Endothelial cell (in vitro differentiated cells): ENCODE data around the gene ORC3. TPM values are rescaled to one million over a fixed set of nuclear protein-coding genes. Genes with fewer than 3 reads are reported as not detected.

Experiments
- DNase-seq: peaks from one replicate; pipeline ENCODE4 v3.0.0; 2021; ENCODE audit warnings: low spot score
- H3K27ac Mint-ChIP-seq: one replicate; pipeline ENCODE4 v1.8.0; 2021; ENCODE audit warnings: mixed read lengths, inconsistent platforms; ENCODE audit not compliant: unreplicated experiment
- H3K27me3 Mint-ChIP-seq: one replicate; pipeline ENCODE4 v1.8.0; 2021; ENCODE audit warnings: mild to moderate bottlenecking, moderate library complexity, mixed read lengths, inconsistent platforms; ENCODE audit not compliant: unreplicated experiment
- H3K36me3 Mint-ChIP-seq: one replicate; pipeline ENCODE4 v1.8.0; 2021; ENCODE audit warnings: mild to moderate bottlenecking, low read depth, mixed read lengths, inconsistent platforms; ENCODE audit not compliant: unreplicated experiment
- H3K4me1 Mint-ChIP-seq: one replicate; pipeline ENCODE4 v1.8.0; 2021; ENCODE audit warnings: mild to moderate bottlenecking, mixed read lengths, inconsistent platforms; ENCODE audit not compliant: unreplicated experiment
- H3K4me3 Mint-ChIP-seq: one replicate; pipeline ENCODE4 v1.8.0; 2021; ENCODE audit warnings: mild to moderate bottlenecking, mixed read lengths, inconsistent platforms; ENCODE audit not compliant: unreplicated experiment
- H3K9me3 Mint-ChIP-seq: one replicate; pipeline ENCODE4 v1.8.0; 2021; ENCODE audit warnings: mixed read lengths, inconsistent platforms; ENCODE audit not compliant: unreplicated experiment
- total RNA-seq: library from RNA; stranded (reverse); fragmentation: NEBNext Ultra II Directional; extraction: Animal tissue kit (Norgen Biotek cat#: 25700); gene quantifications from one replicate; pipeline ENCODE4 v1.2.1, GENCODE V29; 2021; ENCODE audit not compliant: unreplicated experiment
- TF ChIP-seq, protein P1 (sequence below): fragments of 200-600 bp; sonication (generic); IDR thresholded peaks from one replicate; pipeline ENCODE4 v1.5.0; 2021; ENCODE audit warnings: antibody characterized with exemption; ENCODE audit not compliant: unreplicated experiment

ORC3 gene
- total RNA-seq, 1 donor from 2014 or later = 22.5 TPM

DNA sequence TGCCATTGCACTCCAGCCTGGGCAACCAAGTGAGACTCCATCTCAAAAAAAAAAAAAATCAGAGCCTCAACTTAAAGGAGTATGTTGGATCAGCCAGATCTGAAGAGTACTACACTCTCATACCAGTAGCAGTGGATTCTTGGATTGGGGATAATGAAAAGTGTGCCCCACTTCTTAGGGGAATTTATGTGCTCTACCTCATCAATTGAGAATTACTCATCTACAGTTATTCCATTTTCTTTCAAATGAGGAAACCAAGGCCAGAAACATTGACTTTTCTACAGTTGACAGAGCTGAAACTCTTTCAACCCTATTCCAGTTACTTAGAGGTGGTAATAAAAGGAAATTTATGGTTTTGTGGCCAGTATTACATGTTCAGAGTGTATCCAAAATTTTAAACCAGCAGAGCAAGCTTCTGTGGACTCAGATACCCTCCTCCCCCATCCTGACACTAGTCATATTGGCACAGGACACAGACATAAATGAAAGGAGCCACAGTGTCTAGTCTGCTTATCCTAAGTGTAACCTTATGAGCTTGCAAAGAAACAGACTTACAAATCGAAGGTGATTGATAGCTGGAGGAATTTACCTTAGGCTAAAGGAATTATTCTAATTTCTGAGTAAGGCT is 51.2 kb downstream of the ORC3 start:
- no peaks in the 10 kb centered on the region for H3K9me3 Mint-ChIP-seq
- no peak overlapping the region for H3K27ac Mint-ChIP-seq
- no peak overlapping the region for H3K4me3 Mint-ChIP-seq
- no peak for DNase-seq
- H3K27me3 Mint-ChIP-seq = no peaks in the 10 kb centered on the region
- no peaks in the 10 kb centered on the region for H3K36me3 Mint-ChIP-seq
- H3K4me1 Mint-ChIP-seq = no peaks in the 10 kb centered on the region
- TF ChIP-seq, protein P1, sequence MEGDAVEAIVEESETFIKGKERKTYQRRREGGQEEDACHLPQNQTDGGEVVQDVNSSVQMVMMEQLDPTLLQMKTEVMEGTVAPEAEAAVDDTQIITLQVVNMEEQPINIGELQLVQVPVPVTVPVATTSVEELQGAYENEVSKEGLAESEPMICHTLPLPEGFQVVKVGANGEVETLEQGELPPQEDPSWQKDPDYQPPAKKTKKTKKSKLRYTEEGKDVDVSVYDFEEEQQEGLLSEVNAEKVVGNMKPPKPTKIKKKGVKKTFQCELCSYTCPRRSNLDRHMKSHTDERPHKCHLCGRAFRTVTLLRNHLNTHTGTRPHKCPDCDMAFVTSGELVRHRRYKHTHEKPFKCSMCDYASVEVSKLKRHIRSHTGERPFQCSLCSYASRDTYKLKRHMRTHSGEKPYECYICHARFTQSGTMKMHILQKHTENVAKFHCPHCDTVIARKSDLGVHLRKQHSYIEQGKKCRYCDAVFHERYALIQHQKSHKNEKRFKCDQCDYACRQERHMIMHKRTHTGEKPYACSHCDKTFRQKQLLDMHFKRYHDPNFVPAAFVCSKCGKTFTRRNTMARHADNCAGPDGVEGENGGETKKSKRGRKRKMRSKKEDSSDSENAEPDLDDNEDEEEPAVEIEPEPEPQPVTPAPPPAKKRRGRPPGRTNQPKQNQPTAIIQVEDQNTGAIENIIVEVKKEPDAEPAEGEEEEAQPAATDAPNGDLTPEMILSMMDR = no peak

DNA sequence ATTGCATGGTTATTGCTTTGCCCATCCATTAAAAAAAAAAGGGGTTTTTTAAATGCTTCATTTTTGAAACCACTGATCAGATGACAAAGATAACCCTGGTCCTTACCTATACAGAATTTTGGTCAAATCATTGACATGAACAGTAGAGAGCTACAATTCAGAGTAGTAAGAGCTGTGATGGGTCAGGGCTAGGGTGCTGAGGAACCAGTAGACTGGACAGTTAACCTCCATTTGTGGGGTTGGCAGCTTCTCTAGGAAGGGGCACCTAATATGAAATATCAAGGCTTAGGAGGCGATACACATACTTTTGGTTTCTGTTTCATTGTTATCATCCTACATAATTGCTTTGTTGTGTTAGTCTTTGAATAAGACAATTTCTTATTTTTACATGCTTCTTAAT is 55.1 kb downstream of the ORC3 start:
- DNase-seq = no peak
- Mint-ChIP-seq H3K27ac (no peak overlapping the region), H3K9me3 (no peaks in the 10 kb centered on the region), H3K4me3 (no peak overlapping the region), H3K27me3 (no peaks in the 10 kb centered on the region), H3K36me3 (no peaks in the 10 kb centered on the region), H3K4me1 (peaks cover 12% of the 10 kb centered on the region)
- TF ChIP-seq, protein P1 = no peak

DNA sequence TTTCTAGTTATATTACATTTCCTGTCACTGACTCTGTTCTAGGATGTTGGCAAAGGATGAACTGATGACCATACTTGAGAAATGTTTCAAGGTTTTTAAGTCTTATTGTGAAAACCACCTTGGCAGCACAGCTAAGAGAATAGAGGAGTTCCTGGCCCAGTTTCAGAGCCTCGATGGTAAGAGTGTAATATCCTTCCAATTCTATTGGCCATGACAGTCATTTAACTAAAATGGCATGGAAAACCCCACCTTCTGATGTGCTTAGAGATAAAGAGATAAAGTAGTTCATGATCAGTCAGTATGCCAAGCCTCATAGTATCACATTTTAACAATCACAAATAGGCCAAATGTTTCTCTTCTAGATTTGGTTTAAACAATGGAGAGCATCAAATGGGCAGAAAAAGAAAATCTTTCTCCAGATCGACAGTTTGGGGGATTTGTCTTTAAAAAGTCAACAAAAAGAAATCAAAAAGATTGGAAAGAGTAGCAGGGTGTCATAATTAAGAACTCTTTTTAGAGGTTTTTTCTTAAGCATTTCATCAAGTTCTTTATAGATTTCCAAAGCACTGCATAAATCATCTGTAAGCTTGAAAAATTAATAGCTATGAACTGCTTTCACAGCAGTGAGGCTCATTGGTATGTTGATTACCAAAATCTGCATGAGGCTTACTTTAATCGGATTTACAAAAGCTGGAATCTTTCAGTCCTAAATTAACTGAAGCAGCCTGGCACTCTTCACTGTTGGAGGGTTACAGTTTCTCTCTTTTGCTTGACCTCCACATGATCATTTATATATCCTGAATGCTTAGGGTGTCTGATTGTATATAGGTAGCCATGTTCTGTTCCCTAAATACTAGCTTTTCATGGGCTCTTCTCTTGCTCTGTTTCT is 63.4 kb downstream of the ORC3 start:
- no peak overlapping the region for H3K4me3 Mint-ChIP-seq
- no peak overlapping the region for H3K27ac Mint-ChIP-seq
- H3K4me1 Mint-ChIP-seq = peaks cover 9% of the 10 kb centered on the region
- no peaks in the 10 kb centered on the region for H3K9me3 Mint-ChIP-seq
- no peak for DNase-seq
- no peaks in the 10 kb centered on the region for H3K27me3 Mint-ChIP-seq
- TF ChIP-seq, protein P1 = no peak
- peaks cover 6% of the 10 kb centered on the region for H3K36me3 Mint-ChIP-seq

DNA sequence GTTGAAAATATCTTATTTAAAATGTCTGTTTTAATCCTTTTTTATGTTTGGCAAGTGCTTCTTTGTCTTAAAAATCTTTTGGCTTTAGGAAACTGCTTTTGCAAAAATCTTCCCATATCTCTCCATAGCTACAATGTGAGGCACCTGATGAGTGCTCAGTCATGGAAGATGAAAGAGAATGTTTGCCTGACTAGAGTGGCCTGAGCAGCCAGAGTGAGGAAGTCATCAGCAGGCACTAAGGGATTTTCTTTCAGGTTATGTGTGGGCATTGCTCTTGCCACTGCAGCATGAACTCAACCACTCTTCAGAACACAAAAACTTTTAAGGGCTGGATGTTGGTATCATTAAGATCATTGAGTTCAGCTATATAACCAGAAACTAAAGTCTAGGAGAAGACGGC is 64.2 kb downstream of the ORC3 start:
- H3K9me3 Mint-ChIP-seq = no peaks in the 10 kb centered on the region
- peaks cover 12% of the 10 kb centered on the region for H3K36me3 Mint-ChIP-seq
- no peaks in the 10 kb centered on the region for H3K27me3 Mint-ChIP-seq
- no peak overlapping the region for H3K27ac Mint-ChIP-seq
- TF ChIP-seq, protein P1 = no peak
- H3K4me1 Mint-ChIP-seq = peaks cover 9% of the 10 kb centered on the region
- H3K4me3 Mint-ChIP-seq = no peak overlapping the region
- no peak for DNase-seq
